ENCODE results near the gene PPP1R14C.

The PPP1R14C gene

DNA sequence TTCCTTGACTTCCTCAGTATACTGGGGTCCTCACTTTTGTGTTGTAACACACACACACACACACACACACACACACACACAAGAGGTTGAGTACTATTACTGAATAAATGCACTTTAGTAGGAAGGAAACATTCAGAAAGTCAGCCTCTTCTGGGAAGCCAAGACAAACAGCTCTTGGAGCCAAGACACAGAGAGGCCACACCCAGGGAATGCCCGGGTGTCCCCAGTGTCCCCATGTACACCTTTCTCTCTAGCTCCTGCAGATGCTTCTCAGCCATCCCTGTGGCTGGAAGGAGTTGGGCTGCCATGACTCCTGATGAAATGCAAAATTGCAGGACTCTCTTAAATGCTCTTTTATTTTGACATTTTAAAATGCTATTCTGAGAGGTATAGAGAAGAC, 70.5 kb downstream of the PPP1R14C start:
- DNase-seq (ENCODE audit: extremely low read depth, insufficient read length): no peak
- TF ChIP-seq, protein P1, sequence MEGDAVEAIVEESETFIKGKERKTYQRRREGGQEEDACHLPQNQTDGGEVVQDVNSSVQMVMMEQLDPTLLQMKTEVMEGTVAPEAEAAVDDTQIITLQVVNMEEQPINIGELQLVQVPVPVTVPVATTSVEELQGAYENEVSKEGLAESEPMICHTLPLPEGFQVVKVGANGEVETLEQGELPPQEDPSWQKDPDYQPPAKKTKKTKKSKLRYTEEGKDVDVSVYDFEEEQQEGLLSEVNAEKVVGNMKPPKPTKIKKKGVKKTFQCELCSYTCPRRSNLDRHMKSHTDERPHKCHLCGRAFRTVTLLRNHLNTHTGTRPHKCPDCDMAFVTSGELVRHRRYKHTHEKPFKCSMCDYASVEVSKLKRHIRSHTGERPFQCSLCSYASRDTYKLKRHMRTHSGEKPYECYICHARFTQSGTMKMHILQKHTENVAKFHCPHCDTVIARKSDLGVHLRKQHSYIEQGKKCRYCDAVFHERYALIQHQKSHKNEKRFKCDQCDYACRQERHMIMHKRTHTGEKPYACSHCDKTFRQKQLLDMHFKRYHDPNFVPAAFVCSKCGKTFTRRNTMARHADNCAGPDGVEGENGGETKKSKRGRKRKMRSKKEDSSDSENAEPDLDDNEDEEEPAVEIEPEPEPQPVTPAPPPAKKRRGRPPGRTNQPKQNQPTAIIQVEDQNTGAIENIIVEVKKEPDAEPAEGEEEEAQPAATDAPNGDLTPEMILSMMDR (IDR thresholded peaks at IDR 0.05; ENCODE audit: insufficient read depth, low read length, poor library complexity, severe bottlenecking): no peak
- Histone ChIP-seq H3K4me3 (replicated peaks; ENCODE audit: low read depth, low read length) (no peak overlapping the region), H3K36me3 (ENCODE audit: control insufficient read depth, insufficient read depth, low read length) (no peaks in the 10 kb centered on the region), H3K27me3 (replicated peaks; ENCODE audit: control insufficient read depth, insufficient read depth, low read length) (no peaks in the 10 kb centered on the region)

DNA sequence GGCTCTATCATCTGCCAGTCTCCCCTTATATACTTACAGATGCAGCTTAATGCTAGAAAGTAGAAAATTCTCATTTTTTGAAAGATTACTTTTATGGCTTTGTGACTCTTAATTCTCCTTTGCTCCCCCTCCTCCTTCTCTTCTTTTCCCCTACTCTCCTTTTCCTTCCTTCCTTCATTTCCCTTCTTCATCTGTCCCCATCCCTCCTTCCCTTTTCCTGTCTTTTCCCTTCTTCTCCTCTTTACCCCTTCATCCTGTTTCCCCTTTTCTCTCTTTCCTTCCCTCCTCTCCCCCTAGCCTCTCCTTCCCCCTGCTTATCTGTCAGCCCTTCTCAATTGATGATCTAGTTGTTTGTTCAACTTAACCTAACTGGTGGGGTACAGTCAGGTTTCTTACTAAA, 71.5 kb downstream of the PPP1R14C start:
- DNase-seq (ENCODE audit: extremely low read depth, insufficient read length): no peak
- Histone ChIP-seq H3K27me3 (replicated peaks; ENCODE audit: control insufficient read depth, insufficient read depth, low read length) (no peaks in the 10 kb centered on the region), H3K4me3 (replicated peaks; ENCODE audit: low read depth, low read length) (no peak overlapping the region), H3K36me3 (ENCODE audit: control insufficient read depth, insufficient read depth, low read length) (no peaks in the 10 kb centered on the region)
- TF ChIP-seq, protein P1 (IDR thresholded peaks at IDR 0.05; ENCODE audit: insufficient read depth, low read length, poor library complexity, severe bottlenecking): no peak

DNA sequence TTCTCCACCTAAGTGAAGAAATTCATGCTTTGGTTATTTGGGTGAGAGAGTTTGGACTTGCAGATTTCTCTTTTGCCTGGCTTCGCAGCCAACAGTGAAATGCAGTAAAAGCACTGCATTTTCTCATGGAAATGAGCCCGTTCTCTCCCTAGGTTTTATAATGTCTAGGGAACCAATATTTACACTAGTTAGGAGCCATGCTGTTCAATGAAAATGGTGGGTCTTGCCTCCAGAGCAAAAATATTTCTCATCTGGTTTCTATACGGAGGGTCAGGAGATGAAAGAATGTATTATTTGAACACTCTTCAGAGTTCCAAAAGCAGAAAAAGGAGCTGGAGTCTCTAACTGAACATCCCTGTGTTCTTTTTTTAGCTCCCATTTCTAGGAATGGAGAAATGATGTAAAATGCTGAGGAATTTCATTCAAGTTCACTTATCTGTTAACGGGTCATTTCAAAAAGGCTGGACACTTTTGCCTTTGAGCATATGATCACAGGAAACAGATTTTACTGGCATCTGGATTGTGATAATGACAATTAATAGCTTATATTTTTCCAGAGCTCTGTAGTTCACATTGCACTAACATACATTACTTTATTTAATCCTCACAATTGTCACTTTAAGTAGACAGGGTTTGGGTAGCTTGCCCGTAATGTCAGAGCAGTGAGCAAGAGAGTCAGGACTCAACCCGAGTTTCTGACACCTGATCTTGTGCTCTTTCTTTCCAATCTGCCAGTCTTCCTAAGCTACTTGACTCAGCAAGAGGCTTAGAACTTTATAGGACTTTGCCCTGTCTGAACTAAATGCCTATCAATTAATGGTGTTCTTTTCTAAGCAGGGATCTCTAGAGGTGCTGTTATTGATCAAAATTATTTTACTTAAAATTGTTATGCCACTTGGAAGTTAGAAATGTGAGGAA, 78.0 kb downstream of the PPP1R14C start:
- no peak for DNase-seq (ENCODE audit: extremely low read depth, insufficient read length)
- Histone ChIP-seq H3K4me3 (replicated peaks; ENCODE audit: low read depth, low read length) (no peak overlapping the region), H3K36me3 (ENCODE audit: control insufficient read depth, insufficient read depth, low read length) (no peaks in the 10 kb centered on the region), H3K27me3 (replicated peaks; ENCODE audit: control insufficient read depth, insufficient read depth, low read length) (no peaks in the 10 kb centered on the region)
- TF ChIP-seq, protein P1 (IDR thresholded peaks at IDR 0.05; ENCODE audit: insufficient read depth, low read length, poor library complexity, severe bottlenecking): no peak

DNA sequence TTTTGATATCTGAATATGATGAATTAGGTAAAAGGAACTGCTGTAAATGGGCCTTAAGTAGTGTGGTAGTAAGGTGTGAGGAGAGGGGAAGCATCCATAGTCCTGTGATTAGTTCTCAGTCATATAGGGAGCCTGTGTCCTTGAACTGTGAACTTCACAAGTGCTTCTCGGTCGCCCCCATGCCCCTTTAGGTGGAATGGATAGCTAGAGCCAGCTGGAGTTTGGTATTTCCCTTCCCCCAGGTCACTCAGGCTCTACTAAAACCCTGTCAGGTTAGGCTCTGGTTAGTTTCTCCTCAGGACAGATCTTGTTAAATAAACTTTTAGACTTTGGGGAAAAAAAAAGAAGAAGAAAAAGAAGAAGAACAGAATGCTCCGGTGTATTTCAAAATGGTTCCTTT, 82.0 kb downstream of the PPP1R14C start:
- TF ChIP-seq, protein P1 (IDR thresholded peaks at IDR 0.05; ENCODE audit: insufficient read depth, low read length, poor library complexity, severe bottlenecking): no peak
- no peaks in the 10 kb centered on the region; the same call in 1 of the 2 replicates for H3K27me3 ChIP-seq (replicated peaks; ENCODE audit: control insufficient read depth, insufficient read depth, low read length)
- no peaks in the 10 kb centered on the region for H3K36me3 ChIP-seq (ENCODE audit: control insufficient read depth, insufficient read depth, low read length)
- H3K4me3 ChIP-seq (replicated peaks; ENCODE audit: low read depth, low read length): no peak overlapping the region
- DNase-seq (ENCODE audit: extremely low read depth, insufficient read length): no peak

DNA sequence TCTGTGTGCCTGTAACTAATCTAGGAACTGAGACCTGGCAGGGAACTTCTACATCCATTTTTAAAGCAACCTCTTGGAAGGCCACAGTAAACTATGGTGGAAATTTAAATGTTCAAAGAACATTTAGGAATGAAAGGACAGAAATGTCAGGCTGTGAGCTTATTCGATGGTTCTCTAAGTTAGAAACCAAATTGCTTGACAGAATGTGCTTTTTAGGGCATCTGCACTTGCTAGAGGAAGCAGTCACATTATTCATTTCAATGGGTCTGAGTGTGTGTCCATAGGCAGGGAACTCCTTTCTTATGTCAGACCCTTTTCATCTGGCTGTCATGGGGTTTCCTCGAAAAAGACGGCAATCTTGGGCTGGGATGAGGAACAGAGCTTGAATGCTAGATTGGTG, 84.4 kb downstream of the PPP1R14C start:
- DNase-seq (ENCODE audit: extremely low read depth, insufficient read length): no peak
- no peaks in the 10 kb centered on the region; the same call in 1 of the 2 replicates for H3K27me3 ChIP-seq (replicated peaks; ENCODE audit: control insufficient read depth, insufficient read depth, low read length)
- TF ChIP-seq, protein P1 (IDR thresholded peaks at IDR 0.05; ENCODE audit: insufficient read depth, low read length, poor library complexity, severe bottlenecking): no peak
- no peaks in the 10 kb centered on the region for H3K36me3 ChIP-seq (ENCODE audit: control insufficient read depth, insufficient read depth, low read length)
- H3K4me3 ChIP-seq (replicated peaks; ENCODE audit: low read depth, low read length): no peak overlapping the region
